ENCODE results near the gene NUP35. TPM values are rescaled to one million over a fixed set of nuclear protein-coding genes. Genes with fewer than 3 reads are reported as not detected.
"Not testable (repeated sequence)": the region's sequence is repeated elsewhere in the genome, so short reads cannot be mapped to it uniquely, and the experiment has no call there.

NUP35 gene
- total RNA-seq, 1 experiment from 2014 or later, result 33.4 TPM

- no peak for TF ChIP-seq SIN3A (IDR thresholded peaks at IDR 0.05; ENCODE audit: low read depth)
- no peak for TF ChIP-seq REST (IDR thresholded peaks at IDR 0.05; ENCODE audit: low read depth)
- TF ChIP-seq EZH2phosphoT487 (IDR thresholded peaks at IDR 0.05; ENCODE audit: borderline replicate concordance), result no peak
- no peak for TF ChIP-seq CEBPB (IDR thresholded peaks at IDR 0.05; ENCODE audit: low read depth)
Measured at GRCh38 chr2:183149489-183149888, 25.2 kb downstream of the NUP35 start (continued).

GRCh38 chr2:183152280-183152679 lies 28.0 kb downstream of the NUP35 start:
- H3K4me3 ChIP-seq (replicated peaks in 1 of 2; ENCODE audit: low read depth in 1 of 2, low read length in 2 of 2); H3K9me3 ChIP-seq (ENCODE audit: control insufficient read depth in 1 of 2, insufficient read depth in 1 of 2, low read depth in 1 of 2, low read length in 2 of 2); ATAC-seq; intact Hi-C loops (cut with micrococcal nuclease); H3K4me2 ChIP-seq (ENCODE audit: low read length); POLR2A ChIA-PET; H4K20me1 ChIP-seq (ENCODE audit: insufficient read depth); H3K27me3 ChIP-seq (ENCODE audit: insufficient read depth, low read length); H3K4me1 ChIP-seq (ENCODE audit: control insufficient read depth in 1 of 2, insufficient read depth in 2 of 2, low read length in 2 of 2); H3K27ac ChIP-seq (ENCODE audit: low read depth, low read length); H3K36me3 ChIP-seq (ENCODE audit: control insufficient read depth in 1 of 2, insufficient read depth in 2 of 2, low read length in 2 of 2); BruUV-seq (replicated peaks); H3K9me2 ChIP-seq (ENCODE audit: insufficient read depth); CTCF ChIA-PET; RAD21 ChIA-PET (ENCODE audit: low non-redundant PET in 1 of 2, low total read pairs in 2 of 2, uncharacterized antibody in 2 of 2, unreplicated experiment in 2 of 2); H3K9ac ChIP-seq (ENCODE audit: low read length); DNase-seq (ENCODE audit: low read depth, low spot score); H2AFZ ChIP-seq (ENCODE audit: low read depth, low read length, poor library complexity, severe bottlenecking): not testable (repeated sequence)
- H3K79me2 ChIP-seq (ENCODE audit: insufficient read depth, low read length), result peaks cover 64% of the 10 kb centered on the region

- peaks cover 48% of the 10 kb centered on the region for H3K79me2 ChIP-seq (ENCODE audit: insufficient read depth, low read length)
- BruUV-seq (replicated peaks), result no TSS peak
- no peaks in the 10 kb centered on the region for H3K9me2 ChIP-seq (ENCODE audit: insufficient read depth)
- no peak overlapping the region for H2AFZ ChIP-seq (ENCODE audit: low read depth, low read length, poor library complexity, severe bottlenecking)
- ATAC-seq (no peak), DNase-seq (ENCODE audit: low read depth, low spot score) (no peak)
- H3K36me3 ChIP-seq (ENCODE audit: control insufficient read depth in 1 of 2, insufficient read depth in 2 of 2, low read length in 2 of 2), result peaks cover 5 to 11% of the 10 kb centered on the region in 2 experiments
- H3K4me2 ChIP-seq (ENCODE audit: low read length), result no peak overlapping the region
- POLR2A ChIA-PET, result no interaction called here
- RAD21 ChIA-PET (ENCODE audit: low non-redundant PET in 1 of 2, low total read pairs in 2 of 2, uncharacterized antibody in 2 of 2, unreplicated experiment in 2 of 2), result no interaction called here
- H3K9me3 ChIP-seq (ENCODE audit: control insufficient read depth in 1 of 2, insufficient read depth in 1 of 2, low read depth in 1 of 2, low read length in 2 of 2), result no peaks in the 10 kb centered on the region
- no peaks in the 10 kb centered on the region for H4K20me1 ChIP-seq (ENCODE audit: insufficient read depth)
- CTCF ChIA-PET, result no interaction called here
- no peaks in the 10 kb centered on the region for H3K4me1 ChIP-seq (ENCODE audit: control insufficient read depth in 1 of 2, insufficient read depth in 2 of 2, low read length in 2 of 2)
- intact Hi-C loops (cut with micrococcal nuclease), result no loop called here
- H3K9ac ChIP-seq (ENCODE audit: low read length), result no peak overlapping the region
- H3K4me3 ChIP-seq (replicated peaks in 1 of 2; ENCODE audit: low read depth in 1 of 2, low read length in 2 of 2), result no peak overlapping the region
- no peak overlapping the region for H3K27ac ChIP-seq (ENCODE audit: low read depth, low read length)
- no peaks in the 10 kb centered on the region for H3K27me3 ChIP-seq (ENCODE audit: insufficient read depth, low read length)
- no peak for TF ChIP-seq EGR1 (IDR thresholded peaks at IDR 0.05; ENCODE audit: low read depth)
Measured at GRCh38 chr2:183153967-183154366, 29.7 kb downstream of the NUP35 start.

- CTCF ChIA-PET; H3K4me1 ChIP-seq (ENCODE audit: control insufficient read depth in 1 of 2, insufficient read depth in 2 of 2, low read length in 2 of 2); H3K9ac ChIP-seq (ENCODE audit: low read length); H4K20me1 ChIP-seq (ENCODE audit: insufficient read depth); H3K9me2 ChIP-seq (ENCODE audit: insufficient read depth); DNase-seq (ENCODE audit: low read depth, low spot score); H3K4me3 ChIP-seq (replicated peaks in 1 of 2; ENCODE audit: low read depth in 1 of 2, low read length in 2 of 2); ATAC-seq; POLR2A ChIA-PET; H3K9me3 ChIP-seq (ENCODE audit: control insufficient read depth in 1 of 2, insufficient read depth in 1 of 2, low read depth in 1 of 2, low read length in 2 of 2); H3K27ac ChIP-seq (ENCODE audit: low read depth, low read length); H3K4me2 ChIP-seq (ENCODE audit: low read length); RAD21 ChIA-PET (ENCODE audit: low non-redundant PET in 1 of 2, low total read pairs in 2 of 2, uncharacterized antibody in 2 of 2, unreplicated experiment in 2 of 2); intact Hi-C loops (cut with micrococcal nuclease); BruUV-seq (replicated peaks); H3K27me3 ChIP-seq (ENCODE audit: insufficient read depth, low read length); H2AFZ ChIP-seq (ENCODE audit: low read depth, low read length, poor library complexity, severe bottlenecking): not testable (repeated sequence)
- peaks cover 40% of the 10 kb centered on the region for H3K79me2 ChIP-seq (ENCODE audit: insufficient read depth, low read length)
- peaks cover 6 to 11% of the 10 kb centered on the region in 2 experiments for H3K36me3 ChIP-seq (ENCODE audit: control insufficient read depth in 1 of 2, insufficient read depth in 2 of 2, low read length in 2 of 2)
Measured at GRCh38 chr2:183154772-183155171, 30.5 kb downstream of the NUP35 start.
